Measurements from ENCODE around the gene ERGIC1. TPM values are rescaled to one million over a fixed set of nuclear protein-coding genes. Genes with fewer than 3 reads are reported as not detected.
"Not testable (repeated sequence)": the region's sequence is repeated elsewhere in the genome, so short reads cannot be mapped to it uniquely, and the experiment has no call there.

ERGIC1 gene
- total and polyA plus RNA-seq, 4 experiments from 2014 or later = 10.6 to 51.0 (median 32.3) TPM

GRCh38 chr5:172851254-172851653 is 17.2 kb downstream of the ERGIC1 start:
- H3K27ac ChIP-seq (ENCODE audit: low read depth, low read length); H3K9me3 ChIP-seq (ENCODE audit: control insufficient read depth in 1 of 2, low read length in 2 of 2); H3K36me3 Mint-ChIP-seq; H3K4me3 Mint-ChIP-seq; POLR2A ChIA-PET (ENCODE audit: partially characterized antibody); H3K4me3 ChIP-seq (ENCODE audit: low read length in 2 of 2); H3K27me3 ChIP-seq (ENCODE audit: insufficient read depth, low read length); DNase-seq; intact Hi-C loops (cut with micrococcal nuclease); H3K27me3 Mint-ChIP-seq; H3K36me3 ChIP-seq (ENCODE audit: insufficient read depth, low read length); H3K9me3 Mint-ChIP-seq: not testable (repeated sequence)
- H3K27ac Mint-ChIP-seq = peak overlapping the region in 2 of 7 donors; percentile 27 to 57
- CTCF ChIA-PET (ENCODE audit: partially characterized antibody) = interaction anchor here (0.7 kb wide), 1 partner anchor 78 kb away, joined by 3 read pairs; no protein-coding TSS in a partner anchor
- peaks cover 13% of the 10 kb centered on the region for H3K4me1 ChIP-seq (ENCODE audit: insufficient read depth, low read length)
- H3K4me1 Mint-ChIP-seq = peaks cover 26 to 64% (median 47%) of the 10 kb centered on the region in 4 donors

- no peak for DNase-seq
- H3K4me3 Mint-ChIP-seq = no peak overlapping the region
- ChIA-PET CTCF (ENCODE audit: partially characterized antibody) (interaction anchor here (1.5 kb wide), 1 partner anchor 138 kb away, joined by 4 read pairs; no protein-coding TSS in a partner anchor), POLR2A (ENCODE audit: partially characterized antibody) (no interaction called here)
- no peaks in the 10 kb centered on the region for H3K9me3 Mint-ChIP-seq
- no peaks in the 10 kb centered on the region for H3K27me3 Mint-ChIP-seq
- peak overlapping the region in 5 of 7 donors; percentile 22 to 86 (median 77) for H3K27ac Mint-ChIP-seq
- intact Hi-C loops (cut with micrococcal nuclease) = no loop called here
- H3K27me3 ChIP-seq (ENCODE audit: insufficient read depth, low read length) = no peaks in the 10 kb centered on the region
- no peaks in the 10 kb centered on the region for H3K36me3 ChIP-seq (ENCODE audit: insufficient read depth, low read length)
- H3K36me3 Mint-ChIP-seq = peaks cover 0 to 7% of the 10 kb centered on the region in 2 donors
- H3K27ac ChIP-seq (ENCODE audit: low read depth, low read length) = no peak overlapping the region
- peaks cover 21 to 60% (median 45%) of the 10 kb centered on the region in 4 donors for H3K4me1 Mint-ChIP-seq
- H3K4me1 ChIP-seq (ENCODE audit: insufficient read depth, low read length) = peaks cover 13% of the 10 kb centered on the region
- H3K4me3 ChIP-seq (ENCODE audit: low read length in 2 of 2) = no peak overlapping the region
- H3K9me3 ChIP-seq (ENCODE audit: control insufficient read depth in 1 of 2, low read length in 2 of 2) = no peaks in the 10 kb centered on the region
These were observed 18.7 kb downstream of the ERGIC1 start for GRCh38 chr5:172852490-172853354.

- ChIA-PET POLR2A (ENCODE audit: partially characterized antibody) (no interaction called here), CTCF (ENCODE audit: partially characterized antibody) (interaction anchor here (1.5 kb wide), 1 partner anchor 138 kb away, joined by 4 read pairs; no protein-coding TSS in a partner anchor)
- no peak overlapping the region for H3K4me3 ChIP-seq (ENCODE audit: low read length in 2 of 2)
- peaks cover 13% of the 10 kb centered on the region for H3K4me1 ChIP-seq (ENCODE audit: insufficient read depth, low read length)
- peaks cover 18 to 64% (median 42%) of the 10 kb centered on the region in 4 donors for H3K4me1 Mint-ChIP-seq
- H3K4me3 Mint-ChIP-seq = no peak overlapping the region
- no peaks in the 10 kb centered on the region for H3K9me3 Mint-ChIP-seq
- no peak overlapping the region for H3K27ac ChIP-seq (ENCODE audit: low read depth, low read length)
- no peaks in the 10 kb centered on the region for H3K9me3 ChIP-seq (ENCODE audit: control insufficient read depth in 1 of 2, low read length in 2 of 2)
- intact Hi-C loops (cut with micrococcal nuclease) = no loop called here
- no peaks in the 10 kb centered on the region for H3K36me3 ChIP-seq (ENCODE audit: insufficient read depth, low read length)
- no peak for DNase-seq
- H3K27ac Mint-ChIP-seq = peak overlapping the region in 2 of 7 donors; percentile 60 to 61
- H3K27me3 Mint-ChIP-seq = no peaks in the 10 kb centered on the region
- H3K36me3 Mint-ChIP-seq = peaks cover 0 to 7% of the 10 kb centered on the region in 2 donors
- no peaks in the 10 kb centered on the region for H3K27me3 ChIP-seq (ENCODE audit: insufficient read depth, low read length)
These were observed 19.4 kb downstream of the ERGIC1 start for GRCh38 chr5:172853355-172853975.

- Histone ChIP-seq H3K36me3 (ENCODE audit: insufficient read depth, low read length) (no peaks in the 10 kb centered on the region), H3K27me3 (ENCODE audit: insufficient read depth, low read length) (no peaks in the 10 kb centered on the region), H3K4me3 (ENCODE audit: low read length in 2 of 2) (no peak overlapping the region), H3K4me1 (ENCODE audit: insufficient read depth, low read length) (peaks cover 13% of the 10 kb centered on the region), H3K9me3 (ENCODE audit: control insufficient read depth in 1 of 2, low read length in 2 of 2) (no peaks in the 10 kb centered on the region), H3K27ac (ENCODE audit: low read depth, low read length) (no peak overlapping the region)
- intact Hi-C loops (cut with micrococcal nuclease) = no loop called here
- peak overlapping the region in 5 of 7 donors; percentile 11 to 74 (median 53) for H3K27ac Mint-ChIP-seq
- peaks cover 0 to 7% of the 10 kb centered on the region in 2 donors for H3K36me3 Mint-ChIP-seq
- DNase-seq = peak in 1 of 5 donors; percentile 9
- H3K27me3 Mint-ChIP-seq = no peaks in the 10 kb centered on the region
- ChIA-PET POLR2A (ENCODE audit: partially characterized antibody) (no interaction called here), CTCF (ENCODE audit: partially characterized antibody) (no interaction called here)
- H3K9me3 Mint-ChIP-seq = peaks cover 0 to 2% (median 0%) of the 10 kb centered on the region in 8 donors
- H3K4me1 Mint-ChIP-seq = peaks cover 17 to 55% (median 36%) of the 10 kb centered on the region in 4 donors
- no peak overlapping the region for H3K4me3 Mint-ChIP-seq
These were observed 20.4 kb downstream of the ERGIC1 start for GRCh38 chr5:172854451-172854871.

GRCh38 chr5:172854971-172855370 is 20.9 kb downstream of the ERGIC1 start:
- no peak overlapping the region for H3K27ac ChIP-seq (ENCODE audit: low read depth, low read length)
- Mint-ChIP-seq H3K27ac (peak overlapping the region in 4 of 7 donors; percentile 11 to 77 (median 58)), H3K9me3 (peaks cover 0 to 2% (median 0%) of the 10 kb centered on the region in 8 donors), H3K4me1 (peaks cover 15 to 52% (median 33%) of the 10 kb centered on the region in 4 donors), H3K27me3 (no peaks in the 10 kb centered on the region), H3K4me3 (peak overlapping the region in 1 of 8 donors; percentile 5), H3K36me3 (peaks cover 0 to 7% of the 10 kb centered on the region in 2 donors)
- CTCF ChIA-PET (ENCODE audit: partially characterized antibody) = no interaction called here
- H3K36me3 ChIP-seq (ENCODE audit: insufficient read depth, low read length) = no peaks in the 10 kb centered on the region
- no peaks in the 10 kb centered on the region for H3K27me3 ChIP-seq (ENCODE audit: insufficient read depth, low read length)
- POLR2A ChIA-PET (ENCODE audit: partially characterized antibody) = no interaction called here
- no peak for DNase-seq
- no peaks in the 10 kb centered on the region for H3K9me3 ChIP-seq (ENCODE audit: control insufficient read depth in 1 of 2, low read length in 2 of 2)
- intact Hi-C loops (cut with micrococcal nuclease) = no loop called here
- no peak overlapping the region for H3K4me3 ChIP-seq (ENCODE audit: low read length in 2 of 2)
- H3K4me1 ChIP-seq (ENCODE audit: insufficient read depth, low read length) = peaks cover 13% of the 10 kb centered on the region

- H3K27me3 ChIP-seq (ENCODE audit: insufficient read depth, low read length) = no peaks in the 10 kb centered on the region
- no peak overlapping the region for H3K27ac ChIP-seq (ENCODE audit: low read depth, low read length)
- intact Hi-C loops (cut with micrococcal nuclease) = no loop called here
- no peaks in the 10 kb centered on the region for H3K9me3 ChIP-seq (ENCODE audit: control insufficient read depth in 1 of 2, low read length in 2 of 2)
- H3K27ac Mint-ChIP-seq = peak overlapping the region in 5 of 7 donors; percentile 20 to 91 (median 77)
- no peak overlapping the region for H3K4me3 Mint-ChIP-seq
- ChIA-PET POLR2A (ENCODE audit: partially characterized antibody) (no interaction called here), CTCF (ENCODE audit: partially characterized antibody) (no interaction called here)
- H3K36me3 ChIP-seq (ENCODE audit: insufficient read depth, low read length) = no peaks in the 10 kb centered on the region
- H3K36me3 Mint-ChIP-seq = peaks cover 0 to 7% of the 10 kb centered on the region in 2 donors
- peaks cover 18% of the 10 kb centered on the region for H3K4me1 ChIP-seq (ENCODE audit: insufficient read depth, low read length)
- peaks cover 16 to 59% (median 39%) of the 10 kb centered on the region in 4 donors for H3K4me1 Mint-ChIP-seq
- H3K4me3 ChIP-seq (ENCODE audit: low read length in 2 of 2) = no peak overlapping the region
- H3K27me3 Mint-ChIP-seq = no peaks in the 10 kb centered on the region
- no peak for DNase-seq
- H3K9me3 Mint-ChIP-seq = peaks cover 0 to 2% (median 0%) of the 10 kb centered on the region in 8 donors
These were observed 21.7 kb downstream of the ERGIC1 start for GRCh38 chr5:172855597-172856292.

All from CD4-positive, alpha-beta memory T cell (primary cell).